Fibroblast of skin of left quadriceps (primary cell): ENCODE data around the gene PPFIBP2.

Source experiments
- DNase-seq, 2 experiments: peaks; one replicate each; pipeline ENCODE4 v3.0.0-alpha.2; 2013; ENCODE audit warnings: low read depth in 2 of 2

The PPFIBP2 gene

DNA sequence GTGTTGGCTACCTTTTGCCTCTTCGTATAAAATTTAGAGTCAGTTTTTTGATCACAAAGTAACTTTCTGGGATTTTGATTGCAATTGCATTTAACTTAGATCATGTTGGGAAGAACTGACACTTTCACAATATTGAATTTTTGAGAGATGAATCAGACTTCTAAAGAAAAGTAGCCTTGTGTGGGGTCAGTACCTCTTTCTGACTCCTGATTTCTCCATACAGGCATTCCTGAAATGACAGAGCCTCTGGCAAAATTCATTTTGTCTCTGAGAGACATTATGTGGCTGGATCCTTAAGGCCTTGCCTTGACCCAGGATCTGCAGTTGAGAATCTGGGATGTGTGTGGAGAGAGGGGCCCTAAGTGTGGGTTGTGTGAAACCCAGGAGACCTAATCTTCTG lies 37.8 kb downstream of the PPFIBP2 start:
- peak; percentile 32 to 37 for DNase-seq

DNA sequence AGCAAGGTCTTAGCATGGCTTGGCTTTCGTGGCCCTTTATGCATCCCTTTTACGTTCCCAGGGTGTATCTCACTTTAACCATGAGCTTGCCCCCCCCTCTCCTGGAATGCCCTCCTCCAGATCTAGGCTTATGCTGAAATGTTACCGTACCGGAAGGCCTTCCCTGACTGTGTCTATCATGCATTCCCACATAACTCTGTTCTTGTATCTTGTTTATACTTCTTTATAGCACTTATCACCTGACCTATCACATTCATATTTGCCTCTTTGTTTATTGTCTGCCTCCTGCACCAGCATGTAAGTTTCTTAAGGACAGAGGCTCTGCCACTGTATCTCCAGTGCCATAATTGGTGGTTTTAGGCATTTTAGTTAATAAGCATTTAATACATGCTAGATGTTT lies 38.9 kb downstream of the PPFIBP2 start:
- DNase-seq, result no peak

DNA sequence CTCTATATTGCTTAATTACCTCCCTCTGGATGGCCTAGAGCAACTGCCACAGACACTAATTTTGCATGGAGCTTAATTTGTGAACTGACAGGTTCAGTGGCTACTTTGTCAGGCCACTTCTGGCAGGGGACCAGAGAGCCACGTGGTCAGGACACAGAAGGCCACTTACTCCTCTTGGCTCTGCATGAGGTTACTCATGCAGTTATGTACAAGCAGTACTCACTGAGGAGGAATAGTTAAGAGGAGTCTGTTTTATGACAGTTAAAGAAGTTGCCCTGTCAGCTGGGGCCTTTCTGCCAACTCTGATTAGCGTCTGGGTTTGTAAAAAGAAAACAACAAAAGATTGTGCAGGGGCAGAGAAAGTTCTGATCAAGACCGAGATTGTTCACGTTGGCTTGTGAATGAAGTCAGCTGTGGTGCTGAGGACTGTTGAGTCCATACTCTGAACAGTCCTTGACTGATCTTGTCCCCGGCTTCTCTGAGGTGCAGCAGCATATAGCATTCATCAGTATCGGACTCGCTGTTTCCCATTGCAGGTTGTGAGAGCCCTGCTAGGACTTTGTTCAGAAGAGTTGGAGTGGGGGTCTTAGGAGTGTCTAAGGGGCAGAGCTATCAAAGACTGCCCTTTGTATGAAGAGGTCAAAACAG lies 41.4 kb downstream of the PPFIBP2 start:
- DNase-seq, result no peak

DNA sequence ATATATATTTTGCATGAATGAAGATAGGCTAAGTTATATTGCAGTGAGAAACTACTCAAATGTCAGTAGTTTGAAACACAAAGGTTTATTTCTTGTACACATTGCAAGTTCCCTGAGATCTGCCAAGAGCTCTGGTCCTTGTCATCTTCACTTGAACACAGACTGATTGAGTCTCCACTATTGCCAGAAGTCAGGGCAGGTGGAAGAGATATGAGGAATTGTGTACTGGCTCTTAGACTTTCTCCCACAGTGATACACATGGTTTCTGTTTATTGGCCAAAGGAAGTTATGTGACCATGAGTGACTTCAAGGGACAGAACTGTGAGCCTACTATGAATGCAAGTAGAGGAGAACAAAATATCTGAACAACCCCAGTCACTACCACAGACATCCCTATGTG lies 44.2 kb downstream of the PPFIBP2 start:
- no peak for DNase-seq

DNA sequence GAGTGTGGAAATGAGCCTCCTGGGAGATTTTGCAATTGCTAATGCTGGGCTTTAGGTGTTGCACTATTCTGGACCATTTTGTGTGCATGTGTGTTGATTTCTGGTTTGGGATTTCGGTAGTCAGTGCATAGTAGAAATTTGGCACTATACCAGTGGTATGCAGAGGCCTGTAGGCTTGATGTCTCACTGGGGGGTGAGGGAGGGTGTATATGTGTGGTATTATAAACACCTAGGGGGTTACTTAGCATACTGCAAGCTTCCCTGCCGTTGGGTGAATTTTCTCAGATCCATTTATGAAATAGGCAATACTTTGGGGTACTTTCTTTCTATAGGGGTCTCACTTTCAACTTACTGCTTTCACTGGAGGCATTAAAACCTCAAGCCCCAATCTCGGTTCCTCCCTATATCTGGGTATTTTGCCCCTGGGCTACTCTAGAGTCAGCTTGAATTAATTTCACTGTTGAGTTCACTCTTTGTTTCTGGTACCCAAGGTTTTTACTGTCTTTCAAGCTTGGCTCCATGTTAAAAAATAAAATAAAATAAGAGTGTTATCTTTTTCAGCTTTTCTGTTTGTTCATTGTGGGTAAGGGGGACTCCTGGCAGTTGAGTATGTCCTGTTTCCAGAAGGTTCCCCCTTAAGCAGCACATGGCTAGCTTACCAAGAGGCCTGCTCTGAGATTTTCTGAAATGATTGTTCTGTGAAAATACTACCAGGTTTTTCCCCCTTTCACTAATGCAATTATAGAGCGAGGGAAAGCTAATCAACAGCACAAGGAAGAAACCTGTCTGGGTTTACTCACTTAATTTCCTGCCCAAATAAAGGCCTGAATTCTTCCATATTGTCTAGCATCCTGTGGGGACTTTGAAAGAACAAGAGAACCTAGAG lies 45.8 kb downstream of the PPFIBP2 start:
- DNase-seq, result no peak

DNA sequence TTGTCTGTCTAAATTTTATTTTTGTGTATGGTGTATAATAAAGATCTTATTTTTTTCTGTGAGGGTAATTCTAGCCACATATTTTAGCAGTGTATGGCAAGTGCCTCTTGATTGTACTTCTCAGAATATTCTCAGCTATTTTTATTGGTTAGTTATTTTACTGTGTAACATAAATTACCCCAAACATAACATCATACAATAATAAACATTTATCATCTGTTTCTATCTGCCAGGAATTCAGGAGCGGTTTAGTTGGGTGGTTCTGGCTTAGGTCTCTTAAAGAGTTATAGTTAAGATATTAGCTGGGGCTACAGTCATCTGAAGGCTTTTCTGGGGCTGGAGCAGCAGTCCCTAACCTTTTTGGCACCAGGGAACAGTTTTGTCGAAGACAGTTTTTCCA lies 47.8 kb downstream of the PPFIBP2 start:
- no peak for DNase-seq

DNA sequence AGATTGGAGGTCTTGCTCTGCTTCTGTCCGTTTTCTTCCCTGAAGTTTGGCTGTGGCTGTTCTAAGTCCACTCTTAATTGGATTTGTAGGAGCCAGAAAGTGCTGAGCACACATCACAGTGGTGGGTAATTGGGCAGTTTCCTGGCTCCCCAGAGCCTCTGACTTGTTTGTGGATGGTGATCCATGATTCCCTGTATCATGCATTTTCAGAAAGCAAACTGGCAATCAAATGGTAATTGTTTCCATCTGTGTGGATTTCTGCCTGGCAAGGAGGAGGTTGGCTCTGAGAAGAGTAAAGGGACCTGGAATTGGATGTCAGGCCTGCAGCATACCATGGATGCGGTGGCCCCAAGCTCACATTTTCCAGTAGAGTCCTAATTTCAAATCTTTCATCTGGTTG lies 49.5 kb downstream of the PPFIBP2 start:
- DNase-seq, result no peak

DNA sequence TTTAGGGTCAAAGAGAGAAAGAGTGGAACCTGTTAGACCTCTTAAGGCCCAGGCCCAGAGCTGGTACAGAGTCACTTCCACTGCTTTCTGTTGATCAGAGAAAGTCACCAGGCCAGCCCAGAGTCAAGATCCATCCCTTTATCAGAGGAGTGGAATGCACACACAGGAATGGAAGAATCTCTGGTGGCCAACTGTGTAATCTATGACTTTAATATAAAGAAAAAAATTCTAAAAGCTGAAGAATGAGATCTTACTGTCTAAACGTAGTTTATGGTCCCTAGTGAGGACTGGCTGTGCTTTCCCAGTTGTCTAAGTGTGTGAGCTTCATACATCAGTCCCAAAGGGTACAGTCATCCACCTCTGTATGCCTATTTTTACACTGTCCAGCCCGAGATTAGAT lies 51.0 kb downstream of the PPFIBP2 start:
- DNase-seq, result no peak

DNA sequence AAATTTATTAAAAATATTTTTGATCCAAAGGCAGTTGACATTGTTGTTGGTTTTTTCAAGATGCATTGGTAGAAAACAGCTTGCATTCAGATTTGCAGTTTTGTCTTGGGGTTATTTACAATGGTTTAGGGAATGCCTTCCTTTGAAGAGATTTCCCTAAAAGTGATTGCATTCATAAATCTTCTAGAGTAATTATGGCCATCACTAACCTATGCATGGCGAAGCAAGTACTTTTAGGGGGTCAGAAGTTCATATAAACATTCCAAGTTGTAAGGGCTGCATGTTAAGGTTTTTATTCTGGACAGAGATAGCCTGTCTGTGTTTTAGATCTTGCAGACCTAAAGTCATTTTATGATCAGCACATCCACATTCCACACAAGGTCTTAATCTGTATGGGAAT lies 53.5 kb downstream of the PPFIBP2 start:
- no peak for DNase-seq

DNA sequence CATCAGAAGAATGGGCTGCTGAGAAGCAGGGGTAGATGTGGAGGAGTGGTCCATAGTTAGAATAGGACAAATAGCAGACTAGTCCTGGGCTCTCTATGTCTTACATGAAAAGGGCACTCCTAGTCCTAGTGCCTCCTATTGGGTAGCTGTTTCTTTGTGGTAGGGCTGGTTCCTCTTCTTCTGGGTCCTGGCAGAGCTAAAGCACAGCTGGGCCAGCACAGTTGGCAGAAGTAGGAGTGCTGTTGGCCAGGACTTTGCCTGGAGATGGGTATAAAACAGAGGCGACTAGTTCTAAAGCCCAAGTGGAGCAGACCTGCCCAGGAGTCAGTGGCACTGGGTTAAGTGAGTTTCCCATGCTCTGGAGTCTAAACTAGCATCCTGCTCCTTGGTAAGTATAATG lies 55.2 kb downstream of the PPFIBP2 start:
- DNase-seq, result no peak

DNA sequence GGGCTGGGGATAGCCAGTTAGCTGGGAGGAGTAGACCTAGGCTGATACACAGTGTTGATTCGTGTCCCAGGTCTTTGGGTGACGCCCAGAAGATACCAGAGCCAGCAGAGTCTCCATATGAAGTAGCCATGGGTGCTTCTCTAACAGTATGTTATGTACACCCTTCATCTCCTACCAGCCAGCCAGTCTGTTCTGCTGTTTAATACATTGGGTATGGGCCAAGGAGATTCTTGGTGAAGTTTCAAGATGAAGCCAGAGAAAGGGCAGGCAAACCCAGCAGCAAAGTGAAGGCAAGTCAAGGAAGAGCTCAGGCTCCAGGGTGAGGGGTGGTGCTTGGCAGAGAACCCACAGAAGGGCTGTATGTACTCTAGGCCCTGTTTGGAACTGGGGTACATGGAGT lies 56.4 kb downstream of the PPFIBP2 start:
- no peak for DNase-seq

DNA sequence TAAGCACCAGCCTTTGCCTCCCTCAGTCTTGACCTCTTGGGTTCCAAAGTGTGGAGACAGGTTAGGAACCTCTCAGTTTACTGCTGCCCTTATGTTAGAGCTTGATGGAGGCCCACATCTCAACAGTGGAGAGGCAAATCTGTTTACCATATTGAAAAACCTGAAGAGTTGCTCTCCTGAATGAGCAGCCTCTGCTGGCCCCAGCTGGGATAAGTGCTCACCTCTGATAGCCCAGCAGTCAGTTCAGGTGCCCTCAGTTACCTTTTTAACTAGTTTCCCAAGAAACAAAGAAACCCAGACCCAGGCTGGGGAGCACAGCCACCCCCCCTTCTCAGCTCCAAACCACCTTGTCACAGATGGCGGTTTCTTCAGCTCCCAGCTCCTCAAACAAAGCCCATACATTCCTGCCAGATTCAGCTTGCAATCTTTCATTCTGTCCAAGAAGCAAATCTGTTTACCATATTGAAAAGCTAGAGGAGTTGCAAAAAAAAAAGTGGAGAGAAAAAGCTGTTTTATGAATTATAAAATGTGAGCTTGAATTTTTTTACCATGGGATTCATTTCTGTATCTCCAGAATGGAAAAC lies 57.2 kb downstream of the PPFIBP2 start:
- no peak for DNase-seq

DNA sequence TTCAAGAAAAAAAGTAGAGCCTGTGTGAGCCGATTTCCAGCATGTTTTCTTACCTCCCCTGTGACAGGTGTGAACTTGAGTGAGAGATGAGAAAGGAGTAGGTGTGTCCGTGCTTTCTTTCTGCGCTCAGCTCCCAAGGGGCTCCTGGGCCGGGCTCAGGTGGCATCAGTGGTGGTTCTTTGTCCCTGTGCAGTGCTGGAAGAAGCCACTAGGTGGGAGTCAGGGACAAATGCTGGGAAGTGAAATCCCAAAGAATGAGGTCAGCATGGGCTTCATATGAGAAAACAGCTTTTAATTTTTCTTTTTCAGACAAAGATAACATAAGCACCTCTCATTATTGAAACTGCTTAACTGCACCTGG lies 57.8 kb downstream of the PPFIBP2 start:
- DNase-seq, result no peak

DNA sequence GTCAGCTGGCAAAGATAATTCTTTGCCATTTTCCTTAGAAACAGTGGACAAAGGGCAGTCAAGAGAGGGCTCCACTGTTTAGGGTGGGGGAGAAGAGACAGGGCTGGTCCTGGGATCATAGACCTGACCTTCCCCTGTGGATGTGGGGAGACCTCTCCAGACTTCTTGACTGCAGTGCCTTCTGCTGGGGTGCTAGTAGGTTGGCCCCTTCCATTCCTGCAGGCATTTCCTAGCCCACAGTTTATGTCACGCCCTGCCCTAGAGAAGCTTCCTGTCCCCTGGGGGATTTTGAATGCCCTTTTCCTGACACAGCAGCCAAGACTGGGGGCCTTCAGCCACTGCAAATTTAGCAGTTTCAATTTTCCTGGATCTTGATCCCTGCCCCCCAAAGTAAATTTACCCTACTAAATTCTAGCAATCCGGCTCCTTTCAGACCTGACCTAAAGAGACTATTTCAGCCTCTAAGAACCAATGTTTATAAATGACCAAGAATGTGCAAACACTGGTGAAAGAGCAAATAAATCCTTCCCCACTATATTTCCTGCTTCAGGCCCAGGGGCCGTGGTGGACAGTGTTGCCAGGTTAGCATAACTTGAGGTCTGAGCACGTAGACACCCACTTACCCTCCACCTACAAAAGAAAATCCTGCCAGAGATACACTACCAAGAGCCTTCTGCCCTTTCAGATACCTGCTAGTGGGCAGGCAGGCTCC lies 58.4 kb downstream of the PPFIBP2 start:
- no peak for DNase-seq

DNA sequence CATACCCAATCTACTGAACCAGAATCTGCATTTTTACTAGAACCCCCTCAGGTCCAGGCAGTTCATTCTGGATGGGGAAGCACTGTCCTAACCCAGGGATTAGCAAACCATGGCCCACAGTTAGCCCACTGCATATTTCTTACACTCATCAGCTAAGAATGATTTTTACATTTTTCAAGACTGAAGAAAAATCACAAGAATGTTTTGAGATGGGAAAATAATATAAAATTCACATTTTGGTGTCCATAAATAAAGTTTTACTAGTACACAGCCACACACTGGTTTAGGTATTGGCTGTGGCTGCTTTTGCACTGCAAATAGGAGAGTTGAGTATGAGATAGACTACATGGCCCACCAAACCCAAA lies 59.4 kb downstream of the PPFIBP2 start:
- no peak for DNase-seq

DNA sequence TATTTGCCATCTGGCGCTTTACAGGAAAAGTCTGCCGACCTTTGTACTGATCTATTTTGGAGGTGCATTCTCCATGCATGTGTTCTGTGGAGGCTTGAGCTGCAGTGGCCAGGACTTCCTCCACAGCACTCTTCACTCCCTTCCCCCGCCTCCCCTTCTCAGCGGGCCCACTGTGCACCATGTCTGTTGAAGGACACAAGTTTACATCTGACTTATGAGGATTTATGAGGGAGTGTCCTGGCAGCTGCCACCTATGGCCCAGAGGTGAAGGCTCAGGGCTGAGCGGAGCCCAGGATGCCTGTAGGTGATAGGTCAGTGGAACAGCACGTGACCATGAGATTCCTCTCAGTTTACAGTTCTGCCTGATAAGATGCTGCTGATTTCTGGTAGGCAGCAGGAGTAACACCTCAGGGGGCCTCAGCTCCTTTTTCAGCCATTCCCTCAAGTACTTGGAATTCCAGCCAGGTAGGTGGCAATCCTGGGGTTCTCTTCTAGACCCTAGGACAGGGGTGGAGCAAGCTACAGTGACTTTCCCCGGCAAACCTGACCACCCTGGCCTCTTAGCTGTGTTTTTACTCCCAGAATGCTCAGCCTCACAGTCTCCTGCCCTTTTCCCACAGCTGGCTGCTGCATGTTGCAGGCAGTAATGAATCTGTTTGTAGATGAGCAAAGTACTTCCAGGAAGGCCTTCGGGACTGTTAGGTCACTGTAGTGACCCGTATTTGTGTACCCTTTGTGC lies 59.9 kb downstream of the PPFIBP2 start:
- DNase-seq, result no peak

DNA sequence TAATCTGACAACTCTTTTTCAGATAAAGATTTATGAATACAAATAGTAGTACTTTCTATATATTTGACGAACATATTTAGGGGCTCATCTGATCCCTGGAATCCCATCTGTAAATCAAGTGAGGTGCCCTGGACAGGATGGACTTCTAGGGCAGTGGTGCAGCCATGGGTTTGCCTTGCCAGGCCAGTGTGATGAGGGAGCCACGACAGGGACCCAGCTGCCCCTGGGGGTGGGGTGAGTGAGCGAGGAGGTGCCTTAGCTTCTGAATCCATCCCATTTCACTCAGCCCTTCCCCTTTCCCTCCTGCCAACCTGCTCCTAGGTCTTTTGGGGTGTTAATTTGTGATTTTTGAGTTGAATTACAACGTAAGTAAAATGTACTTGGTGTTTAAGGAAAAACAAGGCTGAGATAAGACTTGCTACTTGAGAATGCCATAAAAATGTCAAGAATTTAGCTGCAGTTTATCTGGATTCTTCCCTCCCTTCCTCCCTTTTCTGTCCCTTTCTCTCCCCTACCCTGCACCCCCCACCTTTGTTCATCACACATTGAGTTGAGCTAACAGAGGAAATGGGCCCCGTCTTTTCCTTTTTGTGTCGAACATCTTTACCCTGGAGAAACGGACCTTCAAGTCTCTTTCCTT lies 60.8 kb downstream of the PPFIBP2 start:
- no peak for DNase-seq

DNA sequence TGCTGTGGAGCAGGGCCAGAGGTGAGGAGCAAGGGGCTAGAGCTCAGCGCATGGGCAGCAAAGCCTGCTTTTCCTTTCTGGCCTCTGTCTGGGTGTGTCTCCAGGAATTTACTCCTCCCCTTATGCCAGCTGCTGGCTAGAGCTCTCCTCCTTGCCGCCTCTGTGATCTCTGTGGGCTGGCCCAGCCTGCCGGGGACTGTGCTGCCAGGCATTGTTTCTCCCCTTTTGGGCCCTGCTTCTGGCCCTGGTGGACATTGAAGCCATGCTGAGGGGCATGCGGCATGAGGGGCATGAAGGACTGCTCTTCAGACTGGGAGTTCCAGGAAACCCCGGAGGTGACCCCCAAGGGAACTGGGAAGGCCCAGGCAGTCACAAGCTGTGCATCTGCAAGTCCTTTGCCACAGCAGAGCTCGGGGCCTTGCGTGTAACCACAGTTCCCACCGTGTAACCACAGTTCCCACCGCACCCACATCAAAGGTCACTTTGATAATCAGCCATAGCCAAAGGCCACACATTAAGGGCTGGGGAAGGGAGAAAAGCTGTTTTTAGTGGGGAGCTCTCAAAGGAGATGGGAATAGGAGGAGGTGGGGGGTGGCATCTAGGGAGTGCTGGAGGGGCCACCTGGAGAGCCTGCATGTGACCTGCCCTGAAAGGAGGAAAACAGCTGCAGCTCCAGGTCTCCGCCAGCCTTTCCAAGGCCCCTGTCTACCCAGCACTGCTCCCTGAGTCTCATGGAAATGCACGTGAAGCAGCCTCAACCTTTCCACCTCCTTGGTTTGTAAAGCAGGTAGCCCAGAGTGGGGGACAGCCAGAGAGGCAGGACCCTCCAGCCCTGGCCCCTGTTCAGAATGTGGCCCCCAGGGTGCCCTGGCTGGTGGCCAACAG lies 62.3 kb downstream of the PPFIBP2 start:
- no peak for DNase-seq

DNA sequence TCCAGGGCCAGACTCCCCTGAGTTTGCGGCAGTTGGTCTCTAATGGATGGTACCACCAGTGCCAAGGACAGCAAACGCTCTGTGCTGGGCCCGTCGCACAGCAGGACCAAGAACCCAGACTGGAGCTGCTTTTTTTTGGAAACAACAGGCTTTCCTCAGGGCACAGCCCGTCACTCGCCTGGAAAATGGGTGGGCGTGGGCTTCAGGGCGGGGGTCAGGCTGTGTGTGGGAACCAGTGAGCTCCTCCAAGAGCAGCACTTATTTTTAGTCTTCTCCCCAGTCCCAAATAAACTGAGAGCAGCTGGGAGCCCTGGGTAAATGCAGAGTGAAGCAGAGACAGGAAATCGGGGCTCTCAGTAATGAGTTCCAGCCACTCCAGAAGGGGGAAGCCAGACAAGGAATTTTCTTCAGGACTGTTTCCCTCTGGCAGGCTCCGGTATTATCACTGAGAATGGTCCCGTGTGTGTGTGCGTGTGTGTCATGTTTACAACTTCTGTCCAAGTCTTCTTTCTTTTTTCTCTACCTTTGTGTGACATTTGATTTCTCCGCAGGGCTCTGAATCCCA lies 63.0 kb downstream of the PPFIBP2 start:
- DNase-seq, result no peak
